ENCODE results near the gene NT5C3B. TPM values are rescaled to one million over a fixed set of nuclear protein-coding genes. Genes with fewer than 3 reads are reported as not detected.

Gene NT5C3B
- total RNA-seq, 1 donor from 2014 or later = 165 TPM

DNA sequence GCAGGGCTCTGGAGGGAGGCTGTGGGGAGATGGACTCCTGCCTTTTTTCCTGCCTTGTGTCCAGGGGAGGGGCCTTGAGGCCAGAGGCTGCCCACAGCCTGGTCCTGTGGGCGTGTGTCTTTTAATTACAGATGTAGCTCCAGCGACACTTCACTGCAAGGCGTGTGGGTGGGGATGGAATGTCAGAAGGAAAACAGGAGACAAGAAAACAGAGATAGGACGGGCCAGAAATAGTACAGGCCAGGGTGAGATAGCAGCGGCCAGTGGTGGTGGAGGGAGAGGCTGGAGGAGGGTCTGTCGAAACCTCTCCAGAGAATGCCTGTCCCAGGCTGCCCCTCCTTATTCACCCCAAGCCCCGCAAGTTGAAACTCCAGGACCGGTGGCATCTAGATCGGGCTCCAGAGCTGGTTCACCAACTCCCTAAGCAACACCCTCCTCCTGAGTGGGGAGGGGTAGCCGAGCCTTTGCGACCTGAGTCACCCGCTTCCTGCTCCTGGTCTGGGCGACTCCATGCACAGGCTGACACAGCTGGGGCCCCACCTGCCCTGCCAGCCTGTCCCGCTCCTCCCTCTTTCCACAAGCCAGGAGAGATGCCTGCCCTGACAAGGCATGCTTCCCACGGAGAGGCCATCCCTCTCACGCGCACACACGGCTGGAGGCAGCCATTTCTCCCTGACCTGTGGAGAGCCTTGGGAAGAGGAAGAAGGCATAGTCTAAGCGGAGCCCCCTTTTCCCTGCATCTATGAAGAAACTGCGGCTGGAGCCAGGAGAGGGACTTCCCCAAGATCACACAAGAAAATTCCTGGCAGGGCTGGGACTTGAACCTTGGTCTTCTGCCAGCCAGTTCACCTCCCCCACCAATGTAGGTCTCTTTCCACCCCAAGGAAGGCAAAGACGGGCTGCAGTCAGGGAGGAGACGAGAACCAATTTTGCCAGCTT, 42.9 kb downstream of the NT5C3B start:
- Mint-ChIP-seq H3K27me3 (ENCODE audit: unreplicated experiment) (peaks cover 7% of the 10 kb centered on the region), H3K4me3 (ENCODE audit: unreplicated experiment) (peak overlapping the region; percentile 39), H3K4me1 (ENCODE audit: low read depth, unreplicated experiment) (peaks cover 6% of the 10 kb centered on the region), H3K36me3 (ENCODE audit: unreplicated experiment) (no peaks in the 10 kb centered on the region), H3K27ac (ENCODE audit: unreplicated experiment) (no peak overlapping the region), H3K9me3 (ENCODE audit: unreplicated experiment) (peaks cover 11% of the 10 kb centered on the region)
- no peak for TF ChIP-seq CTCF (IDR thresholded peaks at IDR 0.05; ENCODE audit: partially characterized antibody, unreplicated experiment)
- no peak for DNase-seq

DNA sequence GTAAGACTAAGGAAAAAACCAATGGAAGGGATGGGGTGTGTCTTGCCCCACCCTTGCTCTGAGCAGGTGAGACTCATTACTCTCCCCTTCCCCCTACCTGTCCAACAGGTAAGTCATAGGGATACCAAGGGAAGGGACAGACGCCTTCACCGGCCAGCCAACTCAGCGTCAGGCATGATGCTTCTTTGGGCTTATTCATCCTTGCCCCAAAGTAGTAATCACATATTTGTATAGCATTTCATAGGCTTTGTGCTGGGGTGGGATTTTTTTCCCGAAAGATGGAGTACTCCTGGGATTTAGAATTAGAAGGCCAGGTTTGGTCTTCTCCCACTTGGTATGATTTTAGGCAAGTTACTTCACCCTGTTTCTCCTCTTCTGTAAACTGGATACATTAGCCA, 49.0 kb downstream of the NT5C3B start:
- peaks cover 9% of the 10 kb centered on the region for H3K4me1 Mint-ChIP-seq (ENCODE audit: low read depth, unreplicated experiment)
- no peak for DNase-seq
- peaks cover 19% of the 10 kb centered on the region for H3K9me3 Mint-ChIP-seq (ENCODE audit: unreplicated experiment)
- H3K27me3 Mint-ChIP-seq (ENCODE audit: unreplicated experiment) = peaks cover 15% of the 10 kb centered on the region
- H3K36me3 Mint-ChIP-seq (ENCODE audit: unreplicated experiment) = no peaks in the 10 kb centered on the region
- H3K27ac Mint-ChIP-seq (ENCODE audit: unreplicated experiment) = peak overlapping the region; percentile 38
- H3K4me3 Mint-ChIP-seq (ENCODE audit: unreplicated experiment) = peak overlapping the region; percentile 77
- no peak for TF ChIP-seq CTCF (IDR thresholded peaks at IDR 0.05; ENCODE audit: partially characterized antibody, unreplicated experiment)

GRCh38 chr17:41786227-41787020, 49.6 kb downstream of the NT5C3B start, which contains the start of gene JUP:
Gene JUP (minus strand): TSS chr17:41786711. CDS start chr17:41771854, 14,857 bp downstream.
- peak; percentile 100 for DNase-seq
- Mint-ChIP-seq H3K36me3 (ENCODE audit: unreplicated experiment) (no peaks in the 10 kb centered on the region), H3K27ac (ENCODE audit: unreplicated experiment) (peak within 1 kb of the TSS; percentile 88), H3K4me1 (ENCODE audit: low read depth, unreplicated experiment) (peaks cover 15% of the 10 kb centered on the region), H3K27me3 (ENCODE audit: unreplicated experiment) (peaks cover 18% of the 10 kb centered on the region), H3K9me3 (ENCODE audit: unreplicated experiment) (peaks cover 25% of the 10 kb centered on the region), H3K4me3 (ENCODE audit: unreplicated experiment) (peak within 1 kb of the TSS; percentile 94)
- TF ChIP-seq CTCF (IDR thresholded peaks at IDR 0.05; ENCODE audit: partially characterized antibody, unreplicated experiment) = peak; percentile 91

DNA sequence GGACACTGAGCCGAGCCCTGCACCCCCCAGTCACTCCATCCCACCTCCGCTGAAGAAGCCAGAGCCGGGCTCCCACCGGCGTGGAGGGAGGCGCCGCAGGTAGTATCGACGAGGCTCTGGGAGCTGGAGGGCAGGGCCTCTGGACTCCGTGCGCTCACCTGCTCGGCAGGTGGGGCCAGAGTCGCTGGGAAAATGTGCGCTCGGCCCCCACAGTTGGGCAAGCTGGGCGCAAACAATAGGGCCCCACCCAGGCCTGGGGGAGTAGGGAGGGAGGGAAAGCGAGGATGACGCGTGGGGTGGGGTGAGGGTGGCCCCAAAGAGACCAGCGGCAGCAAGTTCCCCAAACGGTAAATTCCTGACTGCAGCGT, 50.2 kb downstream of the NT5C3B start:
- peak overlapping the region; percentile 94 for H3K4me3 Mint-ChIP-seq (ENCODE audit: unreplicated experiment)
- H3K27me3 Mint-ChIP-seq (ENCODE audit: unreplicated experiment) = peaks cover 18% of the 10 kb centered on the region
- H3K36me3 Mint-ChIP-seq (ENCODE audit: unreplicated experiment) = no peaks in the 10 kb centered on the region
- DNase-seq = peak; percentile 40
- peaks cover 17% of the 10 kb centered on the region for H3K4me1 Mint-ChIP-seq (ENCODE audit: low read depth, unreplicated experiment)
- H3K9me3 Mint-ChIP-seq (ENCODE audit: unreplicated experiment) = peaks cover 26% of the 10 kb centered on the region
- H3K27ac Mint-ChIP-seq (ENCODE audit: unreplicated experiment) = peak overlapping the region; percentile 88
- TF ChIP-seq CTCF (IDR thresholded peaks at IDR 0.05; ENCODE audit: partially characterized antibody, unreplicated experiment) = no peak

Measured in glutamatergic neuron (in vitro differentiated cells).